ENCODE data around the gene TCF4.

TCF4 gene

GRCh38 chr18:55525845-55526244, 62.1 kb downstream of the TCF4 start:
- ATAC-seq (ENCODE audit: low read depth), result no peak
- Histone ChIP-seq H3K9me3 (ENCODE audit: severe bottlenecking) (no peaks in the 10 kb centered on the region), H3K4me1 (ENCODE audit: insufficient read depth, poor library complexity, severe bottlenecking) (no peaks in the 10 kb centered on the region), H3K27ac (ENCODE audit: poor library complexity, severe bottlenecking) (no peak overlapping the region), H3K4me3 (ENCODE audit: severe bottlenecking) (no peak overlapping the region), H3K27me3 (ENCODE audit: insufficient read depth, poor library complexity, severe bottlenecking) (no peaks in the 10 kb centered on the region), H3K36me3 (ENCODE audit: low read depth) (no peaks in the 10 kb centered on the region)
- DNase-seq (ENCODE audit: low spot score), result no peak
- no peak for TF ChIP-seq CTCF (IDR thresholded peaks at IDR 0.05; ENCODE audit: poor library complexity, severe bottlenecking)

- Histone ChIP-seq H3K4me1 (ENCODE audit: insufficient read depth, poor library complexity, severe bottlenecking) (no peaks in the 10 kb centered on the region), H3K9me3 (ENCODE audit: severe bottlenecking) (no peaks in the 10 kb centered on the region), H3K27ac (ENCODE audit: poor library complexity, severe bottlenecking) (no peak overlapping the region), H3K36me3 (ENCODE audit: low read depth) (no peaks in the 10 kb centered on the region), H3K4me3 (ENCODE audit: severe bottlenecking) (no peak overlapping the region), H3K27me3 (ENCODE audit: insufficient read depth, poor library complexity, severe bottlenecking) (no peaks in the 10 kb centered on the region)
- TF ChIP-seq CTCF (IDR thresholded peaks at IDR 0.05; ENCODE audit: poor library complexity, severe bottlenecking), result no peak
- ATAC-seq (ENCODE audit: low read depth), result no peak
- no peak for DNase-seq (ENCODE audit: low spot score)
These were observed 63.5 kb downstream of the TCF4 start for GRCh38 chr18:55524353-55525073.

- Histone ChIP-seq H3K36me3 (ENCODE audit: low read depth) (no peaks in the 10 kb centered on the region), H3K27ac (ENCODE audit: poor library complexity, severe bottlenecking) (no peak overlapping the region), H3K9me3 (ENCODE audit: severe bottlenecking) (no peaks in the 10 kb centered on the region), H3K27me3 (ENCODE audit: insufficient read depth, poor library complexity, severe bottlenecking) (no peaks in the 10 kb centered on the region), H3K4me1 (ENCODE audit: insufficient read depth, poor library complexity, severe bottlenecking) (no peaks in the 10 kb centered on the region), H3K4me3 (ENCODE audit: severe bottlenecking) (no peak overlapping the region)
- DNase-seq (ENCODE audit: low spot score) (no peak), ATAC-seq (ENCODE audit: low read depth) (no peak)
- TF ChIP-seq CTCF (IDR thresholded peaks at IDR 0.05; ENCODE audit: poor library complexity, severe bottlenecking), result no peak
These were observed 65.0 kb downstream of the TCF4 start for GRCh38 chr18:55523001-55523400.

- no peaks in the 10 kb centered on the region for H3K4me1 ChIP-seq (ENCODE audit: insufficient read depth, poor library complexity, severe bottlenecking)
- no peak overlapping the region for H3K27ac ChIP-seq (ENCODE audit: poor library complexity, severe bottlenecking)
- TF ChIP-seq CTCF (IDR thresholded peaks at IDR 0.05; ENCODE audit: poor library complexity, severe bottlenecking), result peak; percentile 24
- H3K4me3 ChIP-seq (ENCODE audit: severe bottlenecking), result no peak overlapping the region
- DNase-seq (ENCODE audit: low spot score) (no peak), ATAC-seq (ENCODE audit: low read depth) (no peak)
- no peaks in the 10 kb centered on the region for H3K9me3 ChIP-seq (ENCODE audit: severe bottlenecking)
- no peaks in the 10 kb centered on the region for H3K36me3 ChIP-seq (ENCODE audit: low read depth)
- no peaks in the 10 kb centered on the region for H3K27me3 ChIP-seq (ENCODE audit: insufficient read depth, poor library complexity, severe bottlenecking)
These were observed 66.0 kb downstream of the TCF4 start for GRCh38 chr18:55522011-55522410.

GRCh38 chr18:55517055-55517454, 70.9 kb downstream of the TCF4 start:
- ATAC-seq (ENCODE audit: low read depth), result no peak
- no peaks in the 10 kb centered on the region for H3K4me1 ChIP-seq (ENCODE audit: insufficient read depth, poor library complexity, severe bottlenecking)
- H3K27ac ChIP-seq (ENCODE audit: poor library complexity, severe bottlenecking), result no peak overlapping the region
- no peaks in the 10 kb centered on the region for H3K9me3 ChIP-seq (ENCODE audit: severe bottlenecking)
- no peak overlapping the region for H3K4me3 ChIP-seq (ENCODE audit: severe bottlenecking)
- H3K36me3 ChIP-seq (ENCODE audit: low read depth), result no peaks in the 10 kb centered on the region
- DNase-seq (ENCODE audit: low spot score), result no peak
- TF ChIP-seq CTCF (IDR thresholded peaks at IDR 0.05; ENCODE audit: poor library complexity, severe bottlenecking), result no peak
- H3K27me3 ChIP-seq (ENCODE audit: insufficient read depth, poor library complexity, severe bottlenecking), result no peaks in the 10 kb centered on the region
